GM12878 (cell line): ENCODE results near the gene TXNDC15. TPM values are rescaled to one million over a fixed set of nuclear protein-coding genes. Genes with fewer than 3 reads are reported as not detected.

ENCODE experiments used
- BACH1 ChIP-seq: fragments of 450-650 bp; IDR thresholded peaks from 2 replicates; pipeline ENCODE4 v1.6.1; 2017; ENCODE audit warnings: mild to moderate bottlenecking, borderline replicate concordance
- BCLAF1 ChIP-seq: fragments of 450-650 bp; IDR thresholded peaks from 2 replicates; pipeline ENCODE4 v1.6.1; 2017; ENCODE audit warnings: antibody characterized with exemption, mild to moderate bottlenecking, moderate library complexity
- CBX3 ChIP-seq: fragments of 200-600 bp; sonication (generic); IDR thresholded peaks from 2 replicates; pipeline ENCODE4 v1.6.1; 2016; ENCODE audit warnings: low read depth, borderline replicate concordance
- CEBPZ ChIP-seq: fragments of 150-350 bp; IDR thresholded peaks from 2 replicates; pipeline ENCODE4 v1.6.1; 2016; ENCODE audit warnings: low read depth, low read length
- CTCF ChIP-seq, 3 experiments: IDR thresholded peaks in 2 of 3; conservative IDR thresholded peaks in 1 of 3; 2 replicates each; pipeline ENCODE4 v1.5.1; 2011; ENCODE audit warnings: low read depth in 3 of 3, low read length in 3 of 3, mild to moderate bottlenecking in 3 of 3, control low read depth in 2 of 3, moderate library complexity in 2 of 3, inconsistent platforms in 1 of 3, mixed read lengths in 1 of 3; ENCODE audit not compliant: control insufficient read depth in 2 of 3, insufficient read depth in 1 of 3; ENCODE audit errors: extremely low read depth in 1 of 3
- IKZF2 ChIP-seq, 2 experiments: fragments of 450-650 bp; IDR thresholded peaks; 2 replicates each; pipeline ENCODE4 v1.6.1; 2017; ENCODE audit warnings: mild to moderate bottlenecking in 2 of 2, moderate library complexity in 2 of 2
- IRF4 ChIP-seq: IDR thresholded peaks from 2 replicates; pipeline ENCODE4 v1.6.1; 2011; ENCODE audit warnings: low read depth, low read length
- MEF2B ChIP-seq: fragments of 450-650 bp; IDR thresholded peaks from 2 replicates; pipeline ENCODE4 v1.6.1; 2018; ENCODE audit warnings: mild to moderate bottlenecking, moderate library complexity; ENCODE audit not compliant: partially characterized antibody, poor library complexity, severe bottlenecking
- MTA2 ChIP-seq: fragments of 450-650 bp; IDR thresholded peaks from 2 replicates; pipeline ENCODE4 v1.6.1; 2016; ENCODE audit warnings: low read depth, mild to moderate bottlenecking, moderate library complexity
- NR2C1 ChIP-seq: fragments of 450-650 bp; IDR thresholded peaks from 2 replicates; pipeline ENCODE4 v1.6.1; 2017; ENCODE audit warnings: antibody characterized with exemption, mild to moderate bottlenecking, moderate library complexity
- RUNX3 ChIP-seq: IDR thresholded peaks from 2 replicates; pipeline ENCODE4 v1.6.1; 2012; ENCODE audit warnings: low read length, inconsistent platforms
- SMARCA5 ChIP-seq: fragments of 450-650 bp; IDR thresholded peaks from 2 replicates; pipeline ENCODE4 v1.6.1; 2017; ENCODE audit warnings: mild to moderate bottlenecking
- SP1 ChIP-seq: IDR thresholded peaks from one replicate; pipeline ENCODE4 v1.6.1; 2011; ENCODE audit warnings: low read depth, low read length
- SREBF1 ChIP-seq: IDR thresholded peaks from 2 replicates; pipeline ENCODE4 v1.6.1; 2012; ENCODE audit warnings: mild to moderate bottlenecking, low read length
- USF2 ChIP-seq: IDR thresholded peaks from 2 replicates; pipeline ENCODE4 v1.6.1; 2011; ENCODE audit warnings: low read depth, low read length, improper control_type of control experiment, borderline replicate concordance
- ZBTB11 ChIP-seq: fragments of 450-650 bp; formaldehyde crosslinking; IDR thresholded peaks from 2 replicates; pipeline ENCODE4 v1.5.0; 2022; ENCODE audit warnings: mild to moderate bottlenecking, missing genetic modification characterization
- ZNF217 ChIP-seq: fragments of 450-650 bp; IDR thresholded peaks from 2 replicates; pipeline ENCODE4 v1.6.1; 2017; ENCODE audit warnings: antibody characterized with exemption, mild to moderate bottlenecking
- polyA plus RNA-seq, 11 experiments: library from polyadenylated mRNA; depleted of rRNA in 4 of 11; unstranded in 6 of 11; stranded (reverse) in 5 of 11; fragments of >200 nt; fragmentation: Nextera tagmentation in 4 of 11; fragmentation: Illumina TruSeq in 1 of 11; extraction: Ambion mirVana in 4 of 11; extraction: Trizol in 1 of 11; gene quantifications; 1 replicate in 1 of 11; 2 replicates in 10 of 11; pipeline versions ENCODE4 v1.2.1 to v1.2.3, GENCODE V29; 2011 to 2016; ENCODE audit warnings: inconsistent platforms in 2 of 11, missing spikeins in 2 of 11, low read depth in 1 of 11
- total RNA-seq, 4 experiments: library from RNA; depleted of rRNA in 3 of 4; stranded (reverse); fragments of >200 nt in 3 of 4; fragmentation: Illumina TruSeq in 1 of 4; extraction: Trizol in 1 of 4; gene quantifications; 2 replicates each; pipeline versions ENCODE4 v1.2.1 to v1.2.3, GENCODE V29; 2013 to 2021

Gene TXNDC15
- total and polyA plus RNA-seq, 10 of the 15 experiments (the other 5 are each of a cell fraction or from before 2014, with no cell fraction given), result 8.1 to 60.6 (median 38.1) TPM

- TF ChIP-seq BCLAF1 (no peak), MTA2 (no peak), ZNF217 (no peak), RUNX3 (0 out of 2 replicates have a peak, but pooled peaks have one; percentile 25), NR2C1 (peak; percentile 92), CBX3 (no peak), IKZF2 (IDR thresholded peaks at IDR 0.05) (no peak), MEF2B (no peak), ZBTB11 (CRISPR knock-in tag) (no peak), BACH1 (peak; percentile 75; the same call in 1 of the 2 replicates), SREBF1 (no peak), SP1 (no peak), CEBPZ (no peak), CTCF (IDR thresholded peaks at IDR 0.05 in 2 of 3, conservative IDR thresholded peaks at IDR 0.05 in 1 of 3; ENCODE audit: control insufficient read depth in 2 of 3, extremely low read depth in 1 of 3, insufficient read depth in 1 of 3, low read depth in 3 of 3, low read length in 3 of 3) (no peak), SMARCA5 (peak; percentile 76; the same call in 1 of the 2 replicates), USF2 (no peak), IRF4 (peak; percentile 25; the same call in 1 of the 2 replicates)
Observed at GRCh38 chr5:134873987-134874830, at the start of gene TXNDC15 (continued).
